WTC11 (cell line): Measurements from ENCODE around the gene RHOBTB3.

Experiments used
- CBFB ChIP-seq: sonication (generic); formaldehyde crosslinking; IDR thresholded peaks from 2 replicates; pipeline ENCODE4 v1.8.1; 2022; ENCODE audit warnings: mild to moderate bottlenecking, low read depth, missing genetic modification reagents
- JUN ChIP-seq: sonication (generic); formaldehyde crosslinking; IDR thresholded peaks from 2 replicates; pipeline ENCODE4 v1.8.0; 2023; ENCODE audit warnings: mild to moderate bottlenecking, missing genetic modification reagents
- MXD4 ChIP-seq: fragments of 250-450 bp; sonication (Bioruptor Pico); IDR thresholded peaks from 2 replicates; pipeline ENCODE4 v1.8.0; 2021; ENCODE audit warnings: mild to moderate bottlenecking, moderate library complexity, borderline replicate concordance
- NR2C2 ChIP-seq: sonication (generic); formaldehyde crosslinking; IDR thresholded peaks from 2 replicates; pipeline ENCODE4 v1.8.0; 2022; ENCODE audit warnings: mild to moderate bottlenecking, missing genetic modification reagents
- RELA ChIP-seq: sonication (generic); formaldehyde crosslinking; IDR thresholded peaks from 2 replicates; pipeline ENCODE4 v1.8.1; 2022; ENCODE audit warnings: missing genetic modification reagents, mild to moderate bottlenecking, borderline replicate concordance
- TF ChIP-seq, protein P1 (sequence below): fragments of 200-600 bp; IDR thresholded peaks from 2 replicates; pipeline ENCODE4 v1.8.0; 2022; ENCODE audit warnings: antibody characterized with exemption
- TF ChIP-seq, protein P2 (sequence below): sonication (generic); formaldehyde crosslinking; IDR thresholded peaks from 2 replicates; pipeline ENCODE4 v1.8.0; 2022; ENCODE audit warnings: mild to moderate bottlenecking, missing genetic modification reagents
- TF ChIP-seq, protein P3 (sequence below): sonication (generic); formaldehyde crosslinking; IDR thresholded peaks from 2 replicates; pipeline ENCODE4 v1.8.1; 2023; ENCODE audit warnings: mild to moderate bottlenecking, missing genetic modification reagents
- TF ChIP-seq, protein P4 (sequence below): sonication (generic); formaldehyde crosslinking; IDR thresholded peaks from 2 replicates; pipeline ENCODE4 v1.8.1; 2022; ENCODE audit warnings: low read depth, missing genetic modification reagents, borderline replicate concordance
- TF ChIP-seq, protein P5 (sequence below): sonication (generic); formaldehyde crosslinking; conservative IDR thresholded peaks from 2 replicates; pipeline ENCODE4 v1.8.1; 2022; ENCODE audit warnings: mild to moderate bottlenecking, missing genetic modification reagents
- TF ChIP-seq, protein P6 (sequence below): sonication (generic); formaldehyde crosslinking; IDR thresholded peaks from 2 replicates; pipeline ENCODE4 v1.8.1; 2023; ENCODE audit warnings: mild to moderate bottlenecking, moderate library complexity, missing genetic modification reagents

DNA sequence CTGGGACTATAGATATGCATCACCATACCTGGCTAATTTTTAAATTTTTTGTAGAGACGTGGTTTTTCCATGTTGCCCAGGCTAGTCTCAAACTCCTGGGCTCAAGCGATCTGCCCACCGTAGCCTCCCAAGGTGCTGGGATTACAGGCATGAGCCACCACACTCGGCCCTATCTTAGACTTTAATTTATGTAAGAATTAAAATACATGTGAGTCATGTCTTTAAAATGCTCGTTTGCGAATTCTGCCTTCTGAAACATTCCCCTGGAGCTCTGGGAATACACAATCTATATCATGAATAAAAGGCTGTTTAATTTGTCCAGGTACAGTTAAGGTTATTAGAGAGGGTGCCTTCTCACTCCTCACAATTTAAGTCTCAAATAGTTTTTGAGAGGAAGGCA is 32.8 kb downstream of the RHOBTB3 start:
- no peak for TF ChIP-seq MXD4 (CRISPR knock-in tag)
- TF ChIP-seq, protein P1, sequence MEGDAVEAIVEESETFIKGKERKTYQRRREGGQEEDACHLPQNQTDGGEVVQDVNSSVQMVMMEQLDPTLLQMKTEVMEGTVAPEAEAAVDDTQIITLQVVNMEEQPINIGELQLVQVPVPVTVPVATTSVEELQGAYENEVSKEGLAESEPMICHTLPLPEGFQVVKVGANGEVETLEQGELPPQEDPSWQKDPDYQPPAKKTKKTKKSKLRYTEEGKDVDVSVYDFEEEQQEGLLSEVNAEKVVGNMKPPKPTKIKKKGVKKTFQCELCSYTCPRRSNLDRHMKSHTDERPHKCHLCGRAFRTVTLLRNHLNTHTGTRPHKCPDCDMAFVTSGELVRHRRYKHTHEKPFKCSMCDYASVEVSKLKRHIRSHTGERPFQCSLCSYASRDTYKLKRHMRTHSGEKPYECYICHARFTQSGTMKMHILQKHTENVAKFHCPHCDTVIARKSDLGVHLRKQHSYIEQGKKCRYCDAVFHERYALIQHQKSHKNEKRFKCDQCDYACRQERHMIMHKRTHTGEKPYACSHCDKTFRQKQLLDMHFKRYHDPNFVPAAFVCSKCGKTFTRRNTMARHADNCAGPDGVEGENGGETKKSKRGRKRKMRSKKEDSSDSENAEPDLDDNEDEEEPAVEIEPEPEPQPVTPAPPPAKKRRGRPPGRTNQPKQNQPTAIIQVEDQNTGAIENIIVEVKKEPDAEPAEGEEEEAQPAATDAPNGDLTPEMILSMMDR = no peak
- TF ChIP-seq NR2C2 = no peak
- TF ChIP-seq JUN (CRISPR knock-in tag) = no peak
- TF ChIP-seq, protein P2, sequence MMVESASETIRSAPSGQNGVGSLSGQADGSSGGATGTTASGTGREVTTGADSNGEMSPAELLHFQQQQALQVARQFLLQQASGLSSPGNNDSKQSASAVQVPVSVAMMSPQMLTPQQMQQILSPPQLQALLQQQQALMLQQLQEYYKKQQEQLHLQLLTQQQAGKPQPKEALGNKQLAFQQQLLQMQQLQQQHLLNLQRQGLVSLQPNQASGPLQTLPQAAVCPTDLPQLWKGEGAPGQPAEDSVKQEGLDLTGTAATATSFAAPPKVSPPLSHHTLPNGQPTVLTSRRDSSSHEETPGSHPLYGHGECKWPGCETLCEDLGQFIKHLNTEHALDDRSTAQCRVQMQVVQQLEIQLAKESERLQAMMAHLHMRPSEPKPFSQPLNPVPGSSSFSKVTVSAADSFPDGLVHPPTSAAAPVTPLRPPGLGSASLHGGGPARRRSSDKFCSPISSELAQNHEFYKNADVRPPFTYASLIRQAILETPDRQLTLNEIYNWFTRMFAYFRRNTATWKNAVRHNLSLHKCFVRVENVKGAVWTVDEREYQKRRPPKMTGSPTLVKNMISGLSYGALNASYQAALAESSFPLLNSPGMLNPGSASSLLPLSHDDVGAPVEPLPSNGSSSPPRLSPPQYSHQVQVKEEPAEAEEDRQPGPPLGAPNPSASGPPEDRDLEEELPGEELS = no peak
- TF ChIP-seq, protein P3, sequence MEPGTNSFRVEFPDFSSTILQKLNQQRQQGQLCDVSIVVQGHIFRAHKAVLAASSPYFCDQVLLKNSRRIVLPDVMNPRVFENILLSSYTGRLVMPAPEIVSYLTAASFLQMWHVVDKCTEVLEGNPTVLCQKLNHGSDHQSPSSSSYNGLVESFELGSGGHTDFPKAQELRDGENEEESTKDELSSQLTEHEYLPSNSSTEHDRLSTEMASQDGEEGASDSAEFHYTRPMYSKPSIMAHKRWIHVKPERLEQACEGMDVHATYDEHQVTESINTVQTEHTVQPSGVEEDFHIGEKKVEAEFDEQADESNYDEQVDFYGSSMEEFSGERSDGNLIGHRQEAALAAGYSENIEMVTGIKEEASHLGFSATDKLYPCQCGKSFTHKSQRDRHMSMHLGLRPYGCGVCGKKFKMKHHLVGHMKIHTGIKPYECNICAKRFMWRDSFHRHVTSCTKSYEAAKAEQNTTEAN = no peak
- TF ChIP-seq, protein P4, sequence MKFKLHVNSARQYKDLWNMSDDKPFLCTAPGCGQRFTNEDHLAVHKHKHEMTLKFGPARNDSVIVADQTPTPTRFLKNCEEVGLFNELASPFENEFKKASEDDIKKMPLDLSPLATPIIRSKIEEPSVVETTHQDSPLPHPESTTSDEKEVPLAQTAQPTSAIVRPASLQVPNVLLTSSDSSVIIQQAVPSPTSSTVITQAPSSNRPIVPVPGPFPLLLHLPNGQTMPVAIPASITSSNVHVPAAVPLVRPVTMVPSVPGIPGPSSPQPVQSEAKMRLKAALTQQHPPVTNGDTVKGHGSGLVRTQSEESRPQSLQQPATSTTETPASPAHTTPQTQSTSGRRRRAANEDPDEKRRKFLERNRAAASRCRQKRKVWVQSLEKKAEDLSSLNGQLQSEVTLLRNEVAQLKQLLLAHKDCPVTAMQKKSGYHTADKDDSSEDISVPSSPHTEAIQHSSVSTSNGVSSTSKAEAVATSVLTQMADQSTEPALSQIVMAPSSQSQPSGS (CRISPR knock-in tag) = no peak
- TF ChIP-seq, protein P5, sequence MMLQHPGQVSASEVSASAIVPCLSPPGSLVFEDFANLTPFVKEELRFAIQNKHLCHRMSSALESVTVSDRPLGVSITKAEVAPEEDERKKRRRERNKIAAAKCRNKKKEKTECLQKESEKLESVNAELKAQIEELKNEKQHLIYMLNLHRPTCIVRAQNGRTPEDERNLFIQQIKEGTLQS (CRISPR knock-in tag) = no peak
- TF ChIP-seq RELA (CRISPR knock-in tag) = no peak
- TF ChIP-seq, protein P6, sequence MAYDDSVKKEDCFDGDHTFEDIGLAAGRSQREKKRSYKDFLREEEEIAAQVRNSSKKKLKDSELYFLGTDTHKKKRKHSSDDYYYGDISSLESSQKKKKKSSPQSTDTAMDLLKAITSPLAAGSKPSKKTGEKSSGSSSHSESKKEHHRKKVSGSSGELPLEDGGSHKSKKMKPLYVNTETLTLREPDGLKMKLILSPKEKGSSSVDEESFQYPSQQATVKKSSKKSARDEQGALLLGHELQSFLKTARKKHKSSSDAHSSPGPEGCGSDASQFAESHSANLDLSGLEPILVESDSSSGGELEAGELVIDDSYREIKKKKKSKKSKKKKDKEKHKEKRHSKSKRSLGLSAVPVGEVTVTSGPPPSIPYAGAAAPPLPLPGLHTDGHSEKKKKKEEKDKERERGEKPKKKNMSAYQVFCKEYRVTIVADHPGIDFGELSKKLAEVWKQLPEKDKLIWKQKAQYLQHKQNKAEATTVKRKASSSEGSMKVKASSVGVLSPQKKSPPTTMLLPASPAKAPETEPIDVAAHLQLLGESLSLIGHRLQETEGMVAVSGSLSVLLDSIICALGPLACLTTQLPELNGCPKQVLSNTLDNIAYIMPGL (CRISPR knock-in tag) = no peak
- TF ChIP-seq CBFB (CRISPR knock-in tag) = no peak
